GM12878 (cell line): ENCODE measurements around the gene NODAL. TPM values are rescaled to one million over a fixed set of nuclear protein-coding genes. Genes with fewer than 3 reads are reported as not detected.

Experiments used
- ATAC-seq: fragments of 200-7000 bp; cut with Tn5 transposase; 3 replicates; pipeline ENCODE4 v1.9.1; 2020; ENCODE audit warnings: mild to moderate bottlenecking, moderate library complexity
- BruUV-seq: library from RNA; stranded (reverse); fragments of 400-500 nt; replicated peaks from 2 replicates; lab custom pipeline; 2021; lab: Mats Ljungman, UMichigan
- CTCF ChIA-PET: fragments of 300-600 bp; sonication (Branson Sonifier 250); formaldehyde crosslinking; extraction: SDS; loops from one replicate; lab custom pipeline; 2021; ENCODE audit warnings: inconsistent platforms; lab: Yijun Ruan, JAX
- POLR2A ChIA-PET: fragments of 350-600 bp; formaldehyde crosslinking; extraction: SDS; loops from one replicate; lab custom pipeline; 2021; ENCODE audit warnings: inconsistent platforms; lab: Charles Lee
- RAD21 ChIA-PET: fragments of 300-600 bp; sonication (Branson Sonifier 250); formaldehyde crosslinking; loops from one replicate; lab custom pipeline; 2023; ENCODE audit warnings: antibody characterized with exemption; ENCODE audit not compliant: unreplicated experiment; lab: Charles Lee
- SMC1A ChIA-PET: fragments of 300-600 bp; sonication (Branson Sonifier 250); formaldehyde crosslinking; loops from one replicate; lab custom pipeline; 2023; ENCODE audit not compliant: unreplicated experiment, uncharacterized antibody; lab: Charles Lee
- DNase-seq: peaks from one replicate; pipeline ENCODE4 v3.0.0-alpha.2; 2011; ENCODE audit warnings: low read depth, low spot score
- FAIRE-seq: peaks from 3 replicates; lab custom pipeline; 2011; peaks lifted over from hg19 to GRCh38; lab: Jason Lieb, UNC
- H2AFZ ChIP-seq: 2 replicates; pipeline ENCODE4 v1.6.0; 2011; ENCODE audit warnings: low read depth, low read length, control low read depth; ENCODE audit not compliant: control insufficient read depth
- H3K27ac ChIP-seq: 2 replicates; pipeline ENCODE4 v1.5.1; 2011; ENCODE audit warnings: control low read depth; ENCODE audit not compliant: control insufficient read depth, insufficient read depth
- H3K27me3 ChIP-seq, 2 experiments: replicated peaks in 1 of 2; 2 replicates each; pipeline versions ENCODE4 v1.6.0 to v1.6.1; 2011; ENCODE audit warnings: low read length in 1 of 2; ENCODE audit not compliant: control insufficient read depth in 2 of 2, insufficient read depth in 2 of 2
- H3K36me3 ChIP-seq, 2 experiments: 2 replicates each; pipeline ENCODE4 v1.5.1; 2011; ENCODE audit warnings: low read length in 1 of 2; ENCODE audit not compliant: control insufficient read depth in 2 of 2, insufficient read depth in 2 of 2
- H3K4me1 ChIP-seq: 2 replicates; pipeline ENCODE4 v1.6.1; 2011; ENCODE audit warnings: mild to moderate bottlenecking, low read length, moderate library complexity, mixed read lengths; ENCODE audit not compliant: control insufficient read depth, insufficient read depth
- H3K4me2 ChIP-seq: 2 replicates; pipeline ENCODE4 v1.6.0; 2011; ENCODE audit warnings: control low read depth; ENCODE audit not compliant: control insufficient read depth, insufficient read depth
- H3K4me3 ChIP-seq: fragments of 200-600 bp; sonication (generic); 2 replicates; pipeline ENCODE4 v1.5.1; 2016
- H3K79me2 ChIP-seq: 2 replicates; pipeline ENCODE4 v1.6.0; 2011; ENCODE audit warnings: low read length; ENCODE audit not compliant: control insufficient read depth, insufficient read depth
- H3K9ac ChIP-seq: 2 replicates; pipeline ENCODE4 v1.8.0; 2011; ENCODE audit warnings: low read length, control low read depth, mixed read lengths; ENCODE audit not compliant: control insufficient read depth, insufficient read depth
- H3K9me3 ChIP-seq: replicated peaks from 3 replicates; pipeline ENCODE4 v1.5.1; 2011; ENCODE audit warnings: mild to moderate bottlenecking, low read length; ENCODE audit not compliant: control insufficient read depth, insufficient read depth
- H4K20me1 ChIP-seq: 2 replicates; pipeline ENCODE4 v1.6.0; 2011; ENCODE audit not compliant: control insufficient read depth, insufficient read depth
- BACH1 ChIP-seq: fragments of 450-650 bp; IDR thresholded peaks from 2 replicates; pipeline ENCODE4 v1.6.1; 2017; ENCODE audit warnings: mild to moderate bottlenecking, borderline replicate concordance
- HCFC1 ChIP-seq: fragments of 150-350 bp; IDR thresholded peaks from 2 replicates; pipeline ENCODE4 v1.6.1; 2014; ENCODE audit warnings: low read length
- ZBTB33 ChIP-seq: fragments of 450-650 bp; IDR thresholded peaks from 2 replicates; pipeline ENCODE4 v1.6.1; 2017; ENCODE audit warnings: mild to moderate bottlenecking
- ZNF207 ChIP-seq: fragments of 450-650 bp; IDR thresholded peaks from 2 replicates; pipeline ENCODE4 v1.6.1; 2014; ENCODE audit warnings: antibody characterized with exemption, mild to moderate bottlenecking, borderline replicate concordance
- WGBS: methylation state at CpG from one replicate; pipeline ENCODE4 v1.1.6; 2016; ENCODE audit warnings: low lambda C conversion rate; ENCODE audit not compliant: insufficient replicate concordance, insufficient coverage; ENCODE audit errors: missing lambda C conversion rate; 5-methylcytosine and 5-hydroxymethylcytosine counted together
- in situ Hi-C: fragments of 300-500 bp; cut with MboI; formaldehyde crosslinking; loops from 9 replicates; pipeline ENCODE4 v1.14.3; 2018; ENCODE audit warnings: mixed read lengths
- intact Hi-C: fragments of 100-400 bp; cut with micrococcal nuclease; formaldehyde crosslinking; loops from one replicate; pipeline ENCODE4 v1.14.2; 2022; ENCODE audit not compliant: unreplicated experiment
- polyA plus RNA-seq, 11 experiments: library from polyadenylated mRNA; depleted of rRNA in 4 of 11; unstranded in 6 of 11; stranded (reverse) in 5 of 11; fragments of >200 nt; fragmentation: Nextera tagmentation in 4 of 11; fragmentation: Illumina TruSeq in 1 of 11; extraction: Ambion mirVana in 4 of 11; extraction: Trizol in 1 of 11; gene quantifications; 1 replicate in 1 of 11; 2 replicates in 10 of 11; pipeline versions ENCODE4 v1.2.1 to v1.2.3, GENCODE V29; 2011 to 2016; ENCODE audit warnings: inconsistent platforms in 2 of 11, missing spikeins in 2 of 11, low read depth in 1 of 11
- total RNA-seq, 4 experiments: library from RNA; depleted of rRNA in 3 of 4; stranded (reverse); fragments of >200 nt in 3 of 4; fragmentation: Illumina TruSeq in 1 of 4; extraction: Trizol in 1 of 4; gene quantifications; 2 replicates each; pipeline versions ENCODE4 v1.2.1 to v1.2.3, GENCODE V29; 2013 to 2021

Gene NODAL
- total and polyA plus RNA-seq, 10 of the 15 experiments (the other 5 are each of a cell fraction or from before 2014, with no cell fraction given) = not detected

- ChIA-PET CTCF (interaction anchor here (6.0 kb wide), 1 partner anchor 82 kb away, joined by 74 read pairs; no protein-coding TSS in a partner anchor), RAD21 (no interaction called here), POLR2A (no interaction called here), SMC1A (no interaction called here)
- no peak for ATAC-seq
- Histone ChIP-seq H3K4me1 (no peaks in the 10 kb centered on the region), H2AFZ (no peak overlapping the region), H3K4me3 (no peak overlapping the region), H3K79me2 (no peaks in the 10 kb centered on the region), H3K9me3 (no peaks in the 10 kb centered on the region), H3K36me3 (no peaks in the 10 kb centered on the region), H3K27me3 (peaks cover 3 to 5% of the 10 kb centered on the region in 2 experiments; a peak in 3 of 4 replicates), H3K9ac (no peak overlapping the region), H3K4me2 (no peak overlapping the region), H3K27ac (no peak overlapping the region), H4K20me1 (no peaks in the 10 kb centered on the region)
- intact Hi-C loops = no loop called here
- TF ChIP-seq BACH1 = no peak
- no peak for TF ChIP-seq ZBTB33
- no peak for TF ChIP-seq ZNF207
- TF ChIP-seq HCFC1 = no peak
- in situ Hi-C loops = no loop called here
- no peak for DNase-seq
- 26% methylated on average over 17 of the region's 19 CpGs for WGBS
- BruUV-seq = no TSS peak
- no peak for FAIRE-seq
These were observed 17.7 kb upstream of the NODAL start for GRCh38 chr10:70459061-70459773.
